GM18951 (cell line): ENCODE data around the gene FAM47C.
"Not testable (repeated sequence)": the region's sequence is repeated elsewhere in the genome, so short reads cannot be mapped to it uniquely, and the experiment has no call there.

Source experiments
- POLR2A ChIP-seq: IDR thresholded peaks from 4 replicates; pipeline ENCODE4 v1.6.1; 2011; ENCODE audit warnings: mild to moderate bottlenecking; ENCODE audit not compliant: insufficient read length, insufficient read depth; ENCODE audit errors: extremely low read depth
- in situ Hi-C: fragments of 300-500 bp; cut with MboI; formaldehyde crosslinking; loops from one replicate; pipeline ENCODE4 v1.12.0; 2022; ENCODE audit warnings: low sequenced_read_pairs, mixed read lengths, inconsistent platforms; ENCODE audit not compliant: unreplicated experiment

The FAM47C gene

GRCh38 chrX:37008182-37008581 lies at the start of gene FAM47C:
TSS of gene FAM47C (plus strand) at chrX:37008366. CDS start at chrX:37008411, 45 bp downstream.
- in situ Hi-C loops, result not testable (repeated sequence)

- TF ChIP-seq POLR2A, result no peak
- in situ Hi-C loops, result no loop called here
These were observed 46.6 kb upstream of the FAM47C start for GRCh38 chrX:36961590-36961989.

- in situ Hi-C loops, result no loop called here
- TF ChIP-seq POLR2A, result no peak
These were observed 44.9 kb upstream of the FAM47C start for GRCh38 chrX:36963069-36963808.

GRCh38 chrX:36963852-36964251 lies 44.3 kb upstream of the FAM47C start:
- TF ChIP-seq POLR2A, result no peak
- in situ Hi-C loops, result no loop called here

DNA sequence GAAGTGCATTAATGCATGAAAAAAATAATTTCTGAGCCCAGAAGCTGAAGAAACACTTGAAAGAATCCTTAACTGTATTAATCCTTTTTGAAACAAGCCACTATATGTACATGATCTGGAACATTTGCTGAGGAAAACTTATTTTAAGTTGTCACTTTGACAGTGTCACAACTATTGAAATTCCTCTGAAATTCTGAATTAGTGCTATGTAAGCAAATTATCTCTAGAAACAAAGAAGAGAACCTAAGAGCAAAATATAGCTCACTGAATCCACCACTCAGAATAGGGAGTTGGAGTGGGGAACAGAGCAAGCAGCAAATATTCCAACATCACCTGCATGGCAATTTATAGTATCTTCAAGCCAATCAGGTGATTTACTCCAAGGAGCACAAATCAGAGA lies 34.6 kb upstream of the FAM47C start:
- in situ Hi-C loops, result no loop called here
- TF ChIP-seq POLR2A, result no peak

GRCh38 chrX:36974911-36975310 lies 33.3 kb upstream of the FAM47C start:
- TF ChIP-seq POLR2A, result no peak
- in situ Hi-C loops, result no loop called here

DNA sequence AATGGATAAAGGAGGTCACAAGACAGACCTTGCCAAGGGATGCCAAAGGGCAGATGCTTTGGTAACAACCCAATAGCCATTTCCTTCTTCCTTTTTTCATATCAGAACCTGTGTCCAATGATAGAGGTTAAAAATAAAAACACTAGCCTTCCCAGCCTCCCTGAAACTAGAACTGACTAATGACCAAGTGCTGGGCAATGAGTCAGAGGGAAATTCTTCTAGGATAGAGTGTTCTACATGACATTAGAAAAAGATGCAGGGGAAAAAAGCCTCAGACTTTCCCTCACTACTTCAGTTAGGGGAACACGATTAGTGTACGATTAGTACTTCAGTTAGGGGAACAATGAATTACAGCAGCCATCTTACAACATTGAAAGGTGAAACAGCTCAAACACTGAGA lies 29.3 kb upstream of the FAM47C start:
- in situ Hi-C loops, result no loop called here

DNA sequence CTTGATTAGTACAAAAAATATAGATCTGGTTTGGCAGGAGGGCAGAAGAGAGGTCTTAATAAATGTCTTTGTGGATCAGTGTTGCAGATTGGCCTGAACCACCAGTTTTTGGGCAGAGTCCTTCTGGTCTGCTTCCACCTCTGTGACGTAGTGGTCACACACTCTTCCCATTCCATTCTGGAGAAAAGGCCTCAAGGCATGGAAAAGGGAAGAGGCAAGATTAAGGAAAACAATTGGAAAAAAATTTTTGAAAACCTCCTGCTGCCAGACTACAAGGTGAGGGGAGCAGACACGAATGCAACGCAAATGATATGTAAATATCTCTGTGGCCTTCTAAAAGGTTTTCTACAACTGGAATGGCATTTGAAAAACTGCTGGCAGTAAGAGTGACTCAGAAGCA lies 24.3 kb upstream of the FAM47C start:
- no peak for TF ChIP-seq POLR2A
- in situ Hi-C loops, result loop anchor here (10.0 kb wide), 1 partner anchor 581 kb away; no protein-coding TSS in a partner anchor

More for the DNA sequence above, 29.3 kb upstream of the FAM47C start:
- no peak for TF ChIP-seq POLR2A

GRCh38 chrX:36985416-36986209 lies 22.6 kb upstream of the FAM47C start:
- in situ Hi-C loops, result loop anchor here (10.0 kb wide), 1 partner anchor 579 kb away; no protein-coding TSS in a partner anchor

DNA sequence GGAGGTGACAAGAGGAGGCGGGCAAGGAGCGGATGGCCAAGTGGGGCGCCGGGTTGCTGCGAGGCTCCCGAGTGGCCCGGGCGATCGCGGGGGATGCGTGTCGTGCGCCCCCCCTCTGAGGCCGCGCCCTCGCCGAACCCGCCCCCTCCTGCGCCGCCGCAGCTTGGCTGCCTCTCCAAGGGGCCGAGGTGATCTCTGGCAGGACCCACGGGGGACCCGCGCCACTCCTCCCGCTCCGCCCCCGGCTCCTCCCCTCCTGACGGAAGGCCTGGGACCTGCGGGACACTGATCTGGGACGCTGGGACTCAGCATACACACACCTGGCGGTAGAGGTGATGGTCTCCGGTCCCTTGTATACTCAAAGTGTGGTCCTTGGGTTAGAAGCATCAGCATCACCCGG lies 21.9 kb upstream of the FAM47C start:
- TF ChIP-seq POLR2A, result no peak
- in situ Hi-C loops, result loop anchor here (10.0 kb wide), 1 partner anchor 579 kb away; no protein-coding TSS in a partner anchor

GRCh38 chrX:36987212-36987611 lies 21.0 kb upstream of the FAM47C start:
- in situ Hi-C loops, result loop anchor here (10.0 kb wide), 1 partner anchor 578 kb away; no protein-coding TSS in a partner anchor

- in situ Hi-C loops, result no loop called here
- TF ChIP-seq POLR2A, result no peak
These were observed 8.0 kb upstream of the FAM47C start for GRCh38 chrX:37000140-37000539.

GRCh38 chrX:37010496-37010895 lies 2.3 kb downstream of the FAM47C start:
- TF ChIP-seq POLR2A, result no peak
- in situ Hi-C loops, result no loop called here

GRCh38 chrX:37034260-37034659 lies 26.1 kb downstream of the FAM47C start:
- in situ Hi-C loops, result not testable (repeated sequence)

DNA sequence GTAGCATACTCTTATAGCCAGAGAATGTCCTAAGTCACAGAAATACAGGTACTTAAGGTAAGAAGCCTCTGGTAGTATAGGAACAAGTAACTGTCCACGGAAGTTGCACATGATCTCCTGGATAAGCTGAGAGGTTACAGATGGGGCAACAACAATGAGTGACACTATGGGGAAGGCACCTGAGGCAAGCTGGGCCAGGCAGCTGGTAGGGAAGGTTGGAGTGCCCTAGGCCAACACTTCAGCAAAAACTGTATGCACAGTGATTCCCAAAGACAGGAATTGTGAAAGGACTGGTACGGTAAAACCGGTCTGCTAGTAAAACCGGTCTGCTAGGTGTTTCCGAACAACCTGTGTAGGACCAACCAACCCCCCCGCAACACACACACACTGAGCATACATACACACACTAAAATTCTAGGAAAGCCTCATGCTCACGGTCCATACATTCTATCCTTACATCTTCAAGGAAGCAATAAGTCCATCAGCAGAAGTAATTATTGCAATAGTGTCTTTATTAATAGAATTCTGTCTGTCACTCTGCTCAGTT lies 28.6 kb downstream of the FAM47C start:
- in situ Hi-C loops, result not testable (repeated sequence)

DNA sequence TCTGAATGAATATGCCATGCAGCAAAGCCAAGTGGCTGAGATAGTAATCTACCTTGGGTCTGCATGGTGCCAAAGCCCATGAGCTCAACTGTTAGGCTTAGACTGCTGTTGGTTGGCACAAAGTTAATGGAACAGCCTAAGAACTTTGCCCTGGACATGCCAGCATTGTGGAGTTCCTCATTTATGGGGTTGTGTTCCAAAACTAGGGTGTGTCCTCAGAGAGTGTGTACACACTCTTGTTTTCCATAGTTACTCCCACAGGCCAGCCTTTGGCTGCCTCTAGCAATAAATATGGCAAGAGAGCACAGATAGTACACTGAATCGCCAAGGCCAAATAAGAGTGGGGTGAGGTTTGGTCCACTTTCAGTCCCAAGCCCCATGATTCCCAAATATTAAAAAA lies 30.6 kb downstream of the FAM47C start:
- in situ Hi-C loops, result not testable (repeated sequence)

GRCh38 chrX:37042956-37043885 lies 35.1 kb downstream of the FAM47C start:
- in situ Hi-C loops, result not testable (repeated sequence)
